Hepatocyte (in vitro differentiated cells): Measurements from ENCODE around the gene ARHGAP21.

Source experiments
- CTCF ChIP-seq: fragments of 200-600 bp; sonication (generic); IDR thresholded peaks from 2 replicates; pipeline ENCODE4 v1.5.1; 2016; ENCODE audit warnings: antibody characterized with exemption, mild to moderate bottlenecking; ENCODE audit not compliant: poor library complexity
- EZH2 ChIP-seq: fragments of 200-600 bp; sonication (generic); IDR thresholded peaks from 2 replicates; pipeline ENCODE4 v1.6.1; 2016; ENCODE audit warnings: antibody characterized with exemption, mild to moderate bottlenecking, borderline replicate concordance

GRCh38 chr10:24759672-24760071 lies 36.0 kb upstream of the ARHGAP21 start:
- no peak for TF ChIP-seq CTCF
- TF ChIP-seq EZH2, result no peak
